Right lobe of liver (tissue), 6 donors: Measurements from ENCODE around the gene COX11. TPM values are rescaled to one million over a fixed set of nuclear protein-coding genes. Genes with fewer than 3 reads are reported as not detected.
A peak's percentile ranks its signal among the peaks of the same experiment; 100 is the strongest.

Experiments
- ATAC-seq, 4 donors: fragments of 200-7000 bp; cut with Tn5 transposase; one replicate each; pipeline ENCODE4 v1.9.1; 2020; ENCODE audit warnings: mild to moderate bottlenecking in 4 of 4, moderate library complexity in 4 of 4
- DNase-seq, 3 donors: peaks; one replicate each; pipeline ENCODE4 v3.0.0-alpha.2; 2020
- H3K27ac ChIP-seq, 3 donors: fragments of 200-600 bp; one replicate each; pipeline ENCODE4 v1.8.0; 2022
- H3K27me3 ChIP-seq, 2 donors: fragments of 200-600 bp; one replicate each; pipeline ENCODE4 v1.8.0; 2022
- H3K36me3 ChIP-seq, 4 donors: fragments of 200-600 bp; sonication (generic) in 1 of 4; one replicate each; pipeline versions ENCODE4 v1.5.1 to v1.8.0; 2017 to 2022; ENCODE audit warnings: control low read depth in 1 of 4
- H3K4me1 ChIP-seq, 4 donors: fragments of 200-600 bp; sonication (generic) in 1 of 4; one replicate each; pipeline versions ENCODE4 v1.5.1 to v1.8.0; 2017 to 2022; ENCODE audit warnings: control low read depth in 1 of 4
- H3K4me3 ChIP-seq, 3 donors: fragments of 200-600 bp; one replicate each; pipeline ENCODE4 v1.8.0; 2022
- H3K9me3 ChIP-seq, 4 donors: fragments of 200-600 bp; sonication (generic) in 1 of 4; one replicate each; pipeline versions ENCODE4 v1.5.1 to v1.8.0; 2017 to 2022; ENCODE audit warnings: control low read depth in 1 of 4
- CTCF ChIP-seq, 4 donors: fragments of 200-600 bp in 3 of 4; fragments of 450-650 bp in 1 of 4; IDR thresholded peaks; one replicate each; pipeline versions ENCODE4 v1.5.1 to v1.8.0; 2016 to 2022; ENCODE audit warnings: antibody characterized with exemption in 4 of 4, mild to moderate bottlenecking in 2 of 4
- POLR2A ChIP-seq: fragments of 450-650 bp; IDR thresholded peaks from one replicate; pipeline ENCODE4 v1.6.1; 2017; ENCODE audit warnings: antibody characterized with exemption, mild to moderate bottlenecking
- WGBS: methylation state at CpG from one replicate; pipeline ENCODE4 v1.1.6; 2018; ENCODE audit warnings: low coverage, low lambda C conversion rate; ENCODE audit not compliant: insufficient coverage; ENCODE audit errors: missing lambda C conversion rate; 5-methylcytosine and 5-hydroxymethylcytosine counted together
- intact Hi-C, 2 donors: fragments of 100-400 bp; cut with DNase I; formaldehyde crosslinking; loops; one replicate each; pipeline versions ENCODE4 v1.11.2 to v1.14.1; 2022
- total RNA-seq, 6 experiments: library from RNA; depleted of rRNA in 2 of 6; stranded (reverse); fragments of >200 nt in 2 of 6; fragmentation: NEBNext Ultra II Directional in 3 of 6; extraction: Animal tissue kit (Norgen Biotek cat#: 25700) in 3 of 6; gene quantifications; one replicate each; pipeline versions ENCODE4 v1.1.0 to v1.2.4, GENCODE V29; 2016 to 2023
- donor health status: DM: no; HTN: yes; CAD: no.
- donor health status: DM: no; HTN: no; CAD: no.
- donor health status: DM: no; HTN: no; CAD: no.
- donor health status: DM: no; HTN: yes; CAD: no.
- donor health status: DM: no; HTN: yes; CAD: no.

COX11 gene
- total RNA-seq, 6 experiments from 2014 or later = 20.4 to 29.1 (median 24.8) TPM

GRCh38 chr17:54941285-54941684 lies 27.2 kb downstream of the COX11 start:
- Histone ChIP-seq H3K27ac (no peak overlapping the region), H3K27me3 (no peaks in the 10 kb centered on the region), H3K4me1 (peaks cover 0 to 14% (median 0%) of the 10 kb centered on the region in 4 donors), H3K36me3 (peaks cover 0 to 36% (median 17%) of the 10 kb centered on the region in 4 donors), H3K9me3 (no peaks in the 10 kb centered on the region), H3K4me3 (no peak overlapping the region)
- intact Hi-C loops = no loop called here
- DNase-seq (no peak), ATAC-seq (peak in 2 of 4 donors; percentile 49 to 84)
- 40% methylated on average over 1 of the region's 1 CpG for WGBS
- no peak for TF ChIP-seq CTCF (IDR thresholded peaks at IDR 0.05)
- TF ChIP-seq POLR2A = no peak

GRCh38 chr17:54937426-54937825 lies 31.0 kb downstream of the COX11 start:
- Histone ChIP-seq H3K4me1 (peaks cover 0 to 14% (median 0%) of the 10 kb centered on the region in 4 donors), H3K27me3 (no peaks in the 10 kb centered on the region), H3K27ac (no peak overlapping the region), H3K4me3 (no peak overlapping the region), H3K36me3 (peaks cover 0 to 71% (median 23%) of the 10 kb centered on the region in 4 donors), H3K9me3 (no peaks in the 10 kb centered on the region)
- DNase-seq = no peak
- TF ChIP-seq CTCF (IDR thresholded peaks at IDR 0.05) = no peak
- TF ChIP-seq POLR2A = no peak
- WGBS = 94% methylated on average over 1 of the region's 1 CpG
- no peak for ATAC-seq
- intact Hi-C loops = no loop called here

DNA sequence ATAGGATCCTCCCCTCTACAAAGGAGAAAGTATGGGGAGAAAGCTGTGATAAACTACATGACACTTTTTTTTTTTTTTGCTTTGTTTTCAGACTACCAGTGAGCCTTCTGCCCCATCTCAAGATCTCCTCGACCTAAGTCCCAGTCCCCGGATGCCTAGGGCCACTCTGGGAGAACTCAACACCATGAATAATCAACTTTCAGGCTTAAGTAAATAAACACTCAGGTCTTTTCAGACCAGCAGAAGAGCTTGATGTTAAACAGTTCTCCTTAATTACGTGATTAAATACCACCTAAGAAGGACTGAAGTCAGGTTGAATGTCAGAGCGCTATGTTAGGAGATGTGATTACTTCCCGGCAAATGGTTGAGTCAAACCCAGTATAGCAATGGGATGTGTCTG lies 31.4 kb downstream of the COX11 start:
- no peak for DNase-seq
- Histone ChIP-seq H3K4me3 (no peak overlapping the region), H3K36me3 (peaks cover 0 to 74% (median 24%) of the 10 kb centered on the region in 4 donors), H3K27me3 (no peaks in the 10 kb centered on the region), H3K4me1 (peaks cover 0 to 14% (median 0%) of the 10 kb centered on the region in 4 donors), H3K9me3 (no peaks in the 10 kb centered on the region), H3K27ac (no peak overlapping the region)
- TF ChIP-seq CTCF (IDR thresholded peaks at IDR 0.05) (no peak), POLR2A (no peak)
- 70% methylated on average over 5 of the region's 5 CpGs for WGBS
- intact Hi-C loops = no loop called here
- ATAC-seq = no peak

- no peak overlapping the region for H3K27ac ChIP-seq
- intact Hi-C loops = no loop called here
- H3K27me3 ChIP-seq = no peaks in the 10 kb centered on the region
- H3K4me3 ChIP-seq = no peak overlapping the region
- TF ChIP-seq POLR2A = no peak
- peaks cover 0 to 7% (median 0%) of the 10 kb centered on the region in 4 donors for H3K4me1 ChIP-seq
- WGBS = 92% methylated on average over 4 of the region's 5 CpGs
- peaks cover 0 to 87% (median 29%) of the 10 kb centered on the region in 4 donors for H3K36me3 ChIP-seq
- ATAC-seq (no peak), DNase-seq (no peak)
- no peaks in the 10 kb centered on the region for H3K9me3 ChIP-seq
These were observed 33.0 kb downstream of the COX11 start for GRCh38 chr17:54935471-54935870.

GRCh38 chr17:54933921-54934320 lies 34.5 kb downstream of the COX11 start:
- intact Hi-C loops = no loop called here

More at GRCh38 chr17:54933921-54934320, 34.5 kb downstream of the COX11 start:
- Histone ChIP-seq H3K4me1 (no peaks in the 10 kb centered on the region), H3K9me3 (no peaks in the 10 kb centered on the region), H3K27me3 (no peaks in the 10 kb centered on the region), H3K27ac (no peak overlapping the region), H3K36me3 (peaks cover 3 to 85% (median 27%) of the 10 kb centered on the region in 4 donors), H3K4me3 (no peak overlapping the region)
- WGBS = 90% methylated on average over 3 of the region's 3 CpGs
- no peak for TF ChIP-seq CTCF (IDR thresholded peaks at IDR 0.05)
- no peak for TF ChIP-seq POLR2A
- no peak for ATAC-seq
- no peak for DNase-seq
